Endodermal cell (in vitro differentiated cells): ENCODE data around the gene VWA3B. TPM values are rescaled to one million over a fixed set of nuclear protein-coding genes. Genes with fewer than 3 reads are reported as not detected.
A peak's percentile ranks its signal among the peaks of the same experiment; 100 is the strongest.

Experiments used
- DNase-seq: peaks from one replicate; pipeline ENCODE4 v3.0.0-alpha.2; 2017
- H3K27ac ChIP-seq: 2 replicates; pipeline ENCODE4 v1.5.1; 2013; ENCODE audit warnings: mild to moderate bottlenecking, low read depth, low read length, moderate library complexity
- H3K27me3 ChIP-seq: 2 replicates; pipeline ENCODE4 v1.6.1; 2013; ENCODE audit warnings: mild to moderate bottlenecking, low read length, moderate library complexity; ENCODE audit not compliant: insufficient read depth, control insufficient read depth, poor library complexity, severe bottlenecking
- H3K36me3 ChIP-seq: 2 replicates; pipeline ENCODE4 v1.7.0; 2013; ENCODE audit warnings: mild to moderate bottlenecking, low read length, moderate library complexity; ENCODE audit not compliant: control insufficient read depth, insufficient read depth
- H3K4me1 ChIP-seq: one replicate; pipeline ENCODE4 v1.7.0; 2013; ENCODE audit warnings: low read length; ENCODE audit not compliant: control insufficient read depth, insufficient read depth
- H3K4me3 ChIP-seq: 2 replicates; pipeline ENCODE4 v1.5.1; 2013; ENCODE audit warnings: mild to moderate bottlenecking, low read length, moderate library complexity
- H3K9ac ChIP-seq: 2 replicates; pipeline ENCODE4 v1.6.1; 2013; ENCODE audit warnings: mild to moderate bottlenecking, low read length, moderate library complexity; ENCODE audit not compliant: poor library complexity, severe bottlenecking; ENCODE audit errors: extremely low read depth
- H3K9me3 ChIP-seq: 2 replicates; pipeline ENCODE4 v1.6.1; 2013; ENCODE audit warnings: mild to moderate bottlenecking, low read length, moderate library complexity; ENCODE audit not compliant: control insufficient read depth
- H3K27ac Mint-ChIP-seq: 2 replicates; pipeline ENCODE4 v1.8.0; 2020; ENCODE audit warnings: mixed read lengths
- H3K27me3 Mint-ChIP-seq: 2 replicates; pipeline ENCODE4 v1.8.0; 2021; ENCODE audit warnings: mild to moderate bottlenecking, mixed read lengths; ENCODE audit not compliant: insufficient read depth
- H3K36me3 Mint-ChIP-seq: 2 replicates; pipeline ENCODE4 v1.8.0; 2020; ENCODE audit warnings: low read depth, mixed read lengths
- H3K4me1 Mint-ChIP-seq: 2 replicates; pipeline ENCODE4 v1.8.0; 2020; ENCODE audit warnings: mixed read lengths
- H3K4me3 Mint-ChIP-seq: 2 replicates; pipeline ENCODE4 v1.8.0; 2020; ENCODE audit warnings: mild to moderate bottlenecking, moderate library complexity, mixed read lengths
- H3K9me3 Mint-ChIP-seq: 2 replicates; pipeline ENCODE4 v1.8.0; 2020; ENCODE audit warnings: mild to moderate bottlenecking, mixed read lengths
- CTCF ChIP-seq: fragments of 200-600 bp; sonication (generic); conservative IDR thresholded peaks from 2 replicates; pipeline ENCODE4 v1.5.0; 2021; ENCODE audit warnings: antibody characterized with exemption, mild to moderate bottlenecking
- WGBS, 2 experiments: methylation state at CpG; one replicate each; pipeline versions ENCODE4 v1.1.5 to v1.1.7; 2013; ENCODE audit warnings: missing lambda C conversion rate in 2 of 2, mixed read lengths in 1 of 2; ENCODE audit not compliant: insufficient coverage in 1 of 2, insufficient read length in 1 of 2; 5-methylcytosine and 5-hydroxymethylcytosine counted together
- total RNA-seq, 2 donors: library from RNA; stranded (reverse); fragmentation: NEBNext Ultra II Directional in 1 of 2; extraction: Animal tissue kit (Norgen Biotek cat#: 25700) in 1 of 2; gene quantifications; 2 replicates in 1 of 2; 3 replicates in 1 of 2; pipeline ENCODE4 v1.2.1, GENCODE V29; 2021

Gene VWA3B
- total RNA-seq, 2 donors from 2014 or later, result 0.38 to 0.64 TPM

GRCh38 chr2:98311771-98312545 is 225.0 kb downstream of the VWA3B start:
- Mint-ChIP-seq H3K9me3 (peaks cover 9% of the 10 kb centered on the region), H3K4me3 (no peak overlapping the region), H3K27me3 (peaks cover 4% of the 10 kb centered on the region), H3K36me3 (no peaks in the 10 kb centered on the region), H3K27ac (no peak overlapping the region), H3K4me1 (peaks cover 15% of the 10 kb centered on the region)
- H3K4me3 ChIP-seq, result no peak overlapping the region
- H3K9ac ChIP-seq, result no peak overlapping the region
- 87 to 93% methylated on average over 17 to 33 of the region's 33 CpGs for WGBS, 2 experiments
- H3K27me3 ChIP-seq, result no peaks in the 10 kb centered on the region
- no peaks in the 10 kb centered on the region for H3K36me3 ChIP-seq
- peaks cover 4% of the 10 kb centered on the region for H3K4me1 ChIP-seq
- peak; percentile 61 for TF ChIP-seq CTCF
- H3K27ac ChIP-seq, result no peak overlapping the region
- peaks cover 5% of the 10 kb centered on the region for H3K9me3 ChIP-seq
- peak; percentile 82 for DNase-seq

- Mint-ChIP-seq H3K36me3 (peaks cover 3% of the 10 kb centered on the region), H3K27me3 (peaks cover 4% of the 10 kb centered on the region), H3K4me3 (no peak overlapping the region), H3K9me3 (peaks cover 14% of the 10 kb centered on the region), H3K27ac (no peak overlapping the region), H3K4me1 (peaks cover 23% of the 10 kb centered on the region)
- TF ChIP-seq CTCF, result no peak
- Histone ChIP-seq H3K4me1 (peaks cover 4% of the 10 kb centered on the region), H3K4me3 (no peak overlapping the region), H3K36me3 (no peaks in the 10 kb centered on the region), H3K27ac (no peak overlapping the region), H3K9ac (no peak overlapping the region), H3K9me3 (peaks cover 12% of the 10 kb centered on the region), H3K27me3 (no peaks in the 10 kb centered on the region)
- no peak for DNase-seq
- 95 to 100% methylated on average over 3 to 8 of the region's 8 CpGs for WGBS, 2 experiments
Observed at GRCh38 chr2:98313492-98314250, 226.7 kb downstream of the VWA3B start.

GRCh38 chr2:98314251-98314650 is 227.3 kb downstream of the VWA3B start:
- Mint-ChIP-seq H3K4me1 (peaks cover 23% of the 10 kb centered on the region), H3K36me3 (peaks cover 9% of the 10 kb centered on the region), H3K27me3 (peaks cover 4% of the 10 kb centered on the region), H3K4me3 (no peak overlapping the region), H3K9me3 (peaks cover 20% of the 10 kb centered on the region), H3K27ac (no peak overlapping the region)
- no peaks in the 10 kb centered on the region for H3K36me3 ChIP-seq
- H3K4me3 ChIP-seq, result no peak overlapping the region
- peaks cover 18% of the 10 kb centered on the region for H3K9me3 ChIP-seq
- no peak for DNase-seq
- H3K9ac ChIP-seq, result no peak overlapping the region
- H3K4me1 ChIP-seq, result peaks cover 4% of the 10 kb centered on the region
- H3K27ac ChIP-seq, result no peak overlapping the region
- WGBS, 2 experiments, result 93 to 94% methylated on average over 4 of the region's 4 CpGs
- no peaks in the 10 kb centered on the region for H3K27me3 ChIP-seq
- no peak for TF ChIP-seq CTCF
